ENCODE results near the gene MBOAT1.

The MBOAT1 gene

GRCh38 chr6:20217891-20218290 lies 5.6 kb upstream of the MBOAT1 start (continued):
- TF ChIP-seq, protein P1, sequence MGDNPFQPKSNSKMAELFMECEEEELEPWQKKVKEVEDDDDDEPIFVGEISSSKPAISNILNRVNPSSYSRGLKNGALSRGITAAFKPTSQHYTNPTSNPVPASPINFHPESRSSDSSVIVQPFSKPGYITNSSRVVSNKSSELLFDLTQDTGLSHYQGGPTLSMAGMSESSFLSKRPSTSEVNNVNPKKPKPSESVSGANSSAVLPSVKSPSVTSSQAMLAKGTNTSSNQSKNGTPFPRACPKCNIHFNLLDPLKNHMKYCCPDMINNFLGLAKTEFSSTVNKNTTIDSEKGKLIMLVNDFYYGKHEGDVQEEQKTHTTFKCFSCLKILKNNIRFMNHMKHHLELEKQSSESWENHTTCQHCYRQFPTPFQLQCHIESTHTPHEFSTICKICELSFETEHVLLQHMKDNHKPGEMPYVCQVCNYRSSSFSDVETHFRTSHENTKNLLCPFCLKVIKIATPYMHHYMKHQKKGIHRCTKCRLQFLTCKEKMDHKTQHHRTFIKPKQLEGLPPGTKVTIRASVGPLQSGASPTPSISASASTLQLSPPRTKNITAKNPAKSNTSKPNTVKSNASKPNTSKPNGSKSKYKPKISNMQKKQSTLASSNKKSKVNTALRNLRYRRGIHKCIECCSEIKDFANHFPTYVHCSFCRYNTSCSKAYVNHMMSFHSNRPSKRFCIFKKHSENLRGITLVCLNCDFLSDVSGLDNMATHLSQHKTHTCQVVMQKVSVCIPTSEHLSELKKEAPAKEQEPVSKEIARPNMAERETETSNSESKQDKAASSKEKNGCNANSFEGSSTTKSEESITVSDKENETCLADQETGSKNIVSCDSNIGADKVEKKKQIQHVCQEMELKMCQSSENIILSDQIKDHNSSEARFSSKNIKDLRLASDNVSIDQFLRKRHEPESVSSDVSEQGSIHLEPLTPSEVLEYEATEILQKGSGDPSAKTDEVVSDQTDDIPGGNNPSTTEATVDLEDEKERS (tag by site-specific recombination; IDR thresholded peaks at IDR 0.05): no peak
- TF ChIP-seq ZNF707 (tag by site-specific recombination; IDR thresholded peaks at IDR 0.05) (no peak), ZNF76 (tag by site-specific recombination; IDR thresholded peaks at IDR 0.05; ENCODE audit: borderline replicate concordance, low read depth) (no peak), OVOL3 (tag by site-specific recombination; IDR thresholded peaks at IDR 0.05) (no peak), ZNF133 (tag by site-specific recombination; IDR thresholded peaks at IDR 0.05) (no peak)

GRCh38 chr6:20217324-20217855 lies 5.1 kb upstream of the MBOAT1 start:
- no peaks in the 10 kb centered on the region for H3K36me3 ChIP-seq (ENCODE audit: control insufficient read depth in 2 of 2, insufficient read depth in 1 of 2, low read length in 2 of 2)
- ChIA-PET POLR2A (interaction anchor here (0.7 kb wide), 1 partner anchor 68 kb away, joined by 6 read pairs; no protein-coding TSS in a partner anchor), CTCF (interaction anchor here (0.6 to 2.4 kb wide), 2 partner anchors 90 to 724 kb away, joined by 6 to 7 read pairs; no protein-coding TSS in a partner anchor)
- peaks cover 3% of the 10 kb centered on the region; the same call in 1 of the 2 replicates for H3K4me1 ChIP-seq (ENCODE audit: control insufficient read depth, insufficient read depth, low read length)
- H3K4me3 ChIP-seq (ENCODE audit: low read depth, low read length): no peak overlapping the region
- no peak overlapping the region for H3K27ac ChIP-seq (ENCODE audit: extremely low read depth, low read depth, low read length)
- H3K9me3 ChIP-seq (ENCODE audit: control insufficient read depth, insufficient read depth, low read depth, low read length): no peaks in the 10 kb centered on the region
- TF ChIP-seq ZBTB21 (tag by site-specific recombination; IDR thresholded peaks at IDR 0.05): no peak
- peak; percentile 15; the same call in 1 of the 2 replicates for TF ChIP-seq ZBTB20 (tag by site-specific recombination; IDR thresholded peaks at IDR 0.05)
- no peak for TF ChIP-seq ZNF324 (tag by site-specific recombination; IDR thresholded peaks at IDR 0.05)
- no peak for TF ChIP-seq ZNF830 (tag by site-specific recombination; IDR thresholded peaks at IDR 0.05; ENCODE audit: low read depth)
- TF ChIP-seq ZNF747 (tag by site-specific recombination; IDR thresholded peaks at IDR 0.05): no peak
- TF ChIP-seq ZNF155 (tag by site-specific recombination; IDR thresholded peaks at IDR 0.05): no peak
- TF ChIP-seq ZNF211 (tag by site-specific recombination; IDR thresholded peaks at IDR 0.05; ENCODE audit: low read depth): no peak
- peak; percentile 37; the same call in 1 of the 2 replicates for TF ChIP-seq PRDM1 (tag by site-specific recombination; IDR thresholded peaks at IDR 0.05)
- no peak for TF ChIP-seq GLIS1 (tag by site-specific recombination; IDR thresholded peaks at IDR 0.05)
- no peak for TF ChIP-seq SP3 (tag by site-specific recombination; IDR thresholded peaks at IDR 0.05)
- no peak for TF ChIP-seq ZNF664 (tag by site-specific recombination; IDR thresholded peaks at IDR 0.05)
- no peak for TF ChIP-seq ZNF521 (tag by site-specific recombination; IDR thresholded peaks at IDR 0.05)

- CTCF ChIA-PET: interaction anchor here (1.0 kb wide), 1 partner anchor 92 kb away, joined by 4 read pairs; no protein-coding TSS in a partner anchor
- no peaks in the 10 kb centered on the region for H3K36me3 ChIP-seq (ENCODE audit: control insufficient read depth in 2 of 2, insufficient read depth in 1 of 2, low read length in 2 of 2)
- no peak overlapping the region for H3K4me3 ChIP-seq (ENCODE audit: low read depth, low read length)
- no peaks in the 10 kb centered on the region for H3K9me3 ChIP-seq (ENCODE audit: control insufficient read depth, insufficient read depth, low read depth, low read length)
- peak; percentile 61 for TF ChIP-seq PRDM6 (tag by site-specific recombination; IDR thresholded peaks at IDR 0.05)
- TF ChIP-seq, protein P2, sequence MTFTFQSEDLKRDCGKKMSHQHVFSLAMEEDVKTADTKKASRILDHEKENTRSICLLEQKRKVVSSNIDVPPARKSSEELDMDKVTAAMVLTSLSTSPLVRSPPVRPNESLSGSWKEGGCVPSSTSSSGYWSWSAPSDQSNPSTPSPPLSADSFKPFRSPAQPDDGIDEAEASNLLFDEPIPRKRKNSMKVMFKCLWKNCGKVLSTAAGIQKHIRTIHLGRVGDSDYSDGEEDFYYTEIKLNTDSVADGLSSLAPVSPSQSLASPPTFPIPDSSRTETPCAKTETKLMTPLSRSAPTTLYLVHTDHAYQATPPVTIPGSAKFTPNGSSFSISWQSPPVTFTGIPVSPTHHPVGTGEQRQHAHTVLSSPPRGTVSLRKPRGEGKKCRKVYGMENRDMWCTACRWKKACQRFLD (tag by site-specific recombination; IDR thresholded peaks at IDR 0.05): no peak
- no peak for TF ChIP-seq TCF7L2 (IDR thresholded peaks at IDR 0.05; ENCODE audit: borderline replicate concordance, low read depth, low read length)
- TF ChIP-seq SETDB1 (IDR thresholded peaks at IDR 0.05; ENCODE audit: insufficient read length, low read length): no peak
- H3K27ac ChIP-seq (ENCODE audit: extremely low read depth, low read depth, low read length): no peak overlapping the region
- POLR2A ChIA-PET: interaction anchor here (1.0 kb wide), 1 partner anchor 319 kb away, joined by 3 read pairs; the partner anchor contains the start of gene CDKAL1
- peaks cover 8% of the 10 kb centered on the region for H3K4me1 ChIP-seq (ENCODE audit: control insufficient read depth, insufficient read depth, low read length)
Observed at GRCh38 chr6:20215310-20215709, 3.0 kb upstream of the MBOAT1 start.

All from HEK293 (cell line).